HepG2 (cell line): ENCODE measurements around the gene IQCE. TPM values are rescaled to one million over a fixed set of nuclear protein-coding genes. Genes with fewer than 3 reads are reported as not detected.

Experiments used
- FLYWCH1 ChIP-seq: sonication (generic); formaldehyde crosslinking; IDR thresholded peaks from 2 replicates; pipeline ENCODE4 v1.8.1; 2023; ENCODE audit warnings: mild to moderate bottlenecking, missing genetic modification reagents
- HMGXB3 ChIP-seq: sonication (generic); formaldehyde crosslinking; IDR thresholded peaks from 2 replicates; pipeline ENCODE4 v1.4.0; 2020; ENCODE audit warnings: missing genetic modification reagents, borderline replicate concordance
- HNRNPH1 ChIP-seq: fragments of 200-400 bp; formaldehyde crosslinking; optimal IDR thresholded peaks from 2 replicates; pipeline ENCODE3; 2017; ENCODE audit warnings: mild to moderate bottlenecking, low read depth, low read length
- KIAA2018 ChIP-seq: sonication (generic); formaldehyde crosslinking; IDR thresholded peaks from 2 replicates; pipeline ENCODE4 v1.5.0; 2020; ENCODE audit warnings: mild to moderate bottlenecking, missing genetic modification reagents, borderline replicate concordance
- NAIF1 ChIP-seq: sonication (generic); formaldehyde crosslinking; IDR thresholded peaks from 2 replicates; pipeline ENCODE4 v1.5.0; 2020; ENCODE audit warnings: mild to moderate bottlenecking, missing genetic modification reagents, borderline replicate concordance
- NKX3-1 ChIP-seq: sonication (generic); formaldehyde crosslinking; IDR thresholded peaks from 2 replicates; pipeline ENCODE4 v1.5.0; 2020; ENCODE audit warnings: missing genetic modification reagents
- PRDM4 ChIP-seq: sonication (generic); formaldehyde crosslinking; IDR thresholded peaks from 2 replicates; pipeline ENCODE4 v1.9.0; 2021; ENCODE audit warnings: missing genetic modification reagents, borderline replicate concordance
- TBP ChIP-seq: sonication (generic); formaldehyde crosslinking; IDR thresholded peaks from 2 replicates; pipeline ENCODE4 v1.5.0; 2020; ENCODE audit warnings: missing genetic modification reagents
- ZNF34 ChIP-seq: sonication (generic); formaldehyde crosslinking; IDR thresholded peaks from 2 replicates; pipeline ENCODE4 v1.4.0; 2020; ENCODE audit warnings: mild to moderate bottlenecking, missing genetic modification reagents, borderline replicate concordance
- ZNF598 ChIP-seq: sonication (generic); formaldehyde crosslinking; IDR thresholded peaks from 2 replicates; pipeline ENCODE4 v1.5.1; 2020; ENCODE audit warnings: mild to moderate bottlenecking, missing genetic modification reagents, borderline replicate concordance
- ZNF660 ChIP-seq: sonication (generic); formaldehyde crosslinking; IDR thresholded peaks from 2 replicates; pipeline ENCODE4 v1.5.1; 2020; ENCODE audit warnings: mild to moderate bottlenecking, low read depth, missing genetic modification reagents, borderline replicate concordance
- ZNF746 ChIP-seq: sonication (generic); formaldehyde crosslinking; IDR thresholded peaks from 2 replicates; pipeline ENCODE4 v1.8.0; 2022; ENCODE audit warnings: mild to moderate bottlenecking, missing genetic modification reagents
- polyA plus RNA-seq, 8 experiments: library from polyadenylated mRNA; depleted of rRNA in 3 of 8; stranded (reverse) in 7 of 8; unstranded in 1 of 8; fragments of >200 nt; fragmentation: Illumina TruSeq in 4 of 8; extraction: Trizol in 4 of 8; gene quantifications; 2 replicates each; pipeline versions ENCODE4 v1.2.1 to v1.2.3, GENCODE V29; 2011 to 2016; ENCODE audit warnings: low read depth in 4 of 8, missing spikeins in 1 of 8, mixed read lengths in 1 of 8; ENCODE audit not compliant: insufficient read depth in 1 of 8
- total RNA-seq, 5 experiments: library from RNA; depleted of rRNA; stranded (reverse); fragments of >200 nt; fragmentation: Illumina TruSeq; extraction: Trizol; gene quantifications; 2 replicates each; pipeline ENCODE4 v1.2.3, GENCODE V29; 2016; ENCODE audit warnings: low read depth in 1 of 5

Gene IQCE
- total and polyA plus RNA-seq, 2 of the 13 experiments (the other 11 are each of a cell fraction or from before 2014, with no cell fraction given) = 1.5 to 2.5 TPM

GRCh38 chr7:2663121-2663886 is 104.5 kb downstream of the IQCE start (continued):
- TF ChIP-seq HMGXB3 (CRISPR knock-in tag) (peak; percentile 84), ZNF746 (CRISPR knock-in tag) (peak; percentile 96), HNRNPH1 (no peak), PRDM4 (no peak), ZNF660 (no peak), TBP (CRISPR knock-in tag) (no peak), NAIF1 (CRISPR knock-in tag) (peak; percentile 53; the same call in 1 of the 2 replicates), NKX3-1 (peak; percentile 84), KIAA2018 (CRISPR knock-in tag) (no peak), FLYWCH1 (CRISPR knock-in tag) (peak; percentile 89; the same call in 1 of the 2 replicates), ZNF598 (CRISPR knock-in tag) (peak; percentile 83), ZNF34 (CRISPR knock-in tag) (0 out of 2 replicates have a peak, but pooled peaks have one; percentile 43)
